HepG2 (cell line): ENCODE results near the gene MCC. TPM values are rescaled to one million over a fixed set of nuclear protein-coding genes. Genes with fewer than 3 reads are reported as not detected.

Experiments
- ATAC-seq: fragments of 200-7000 bp; cut with Tn5 transposase; 3 replicates; pipeline ENCODE4 v1.9.1; 2020; ENCODE audit warnings: mild to moderate bottlenecking, moderate library complexity
- BruUV-seq: library from RNA; stranded (reverse); fragments of 400-500 nt; replicated peaks from 2 replicates; lab custom pipeline; 2021; lab: Mats Ljungman, UMichigan
- CTCF ChIA-PET: fragments of 300-600 bp; formaldehyde crosslinking; extraction: SDS; loops from one replicate; lab custom pipeline; 2021; ENCODE audit warnings: low total read pairs, inconsistent platforms, low intra/inter-chr PET ratio; lab: Yijun Ruan, JAX
- POLR2A ChIA-PET: fragments of 350-600 bp; sonication (Branson Sonifier 250); formaldehyde crosslinking; loops from one replicate; lab custom pipeline; 2020; ENCODE audit warnings: antibody characterized with exemption, inconsistent platforms; lab: Yijun Ruan, JAX
- DNase-seq: peaks from one replicate; pipeline ENCODE4 v3.0.0-alpha.2; 2015; ENCODE audit warnings: low spot score
- FAIRE-seq: peaks from 3 replicates; lab custom pipeline; 2011; peaks lifted over from hg19 to GRCh38; lab: Jason Lieb, UNC
- H2AFZ ChIP-seq: one replicate; pipeline ENCODE4 v1.6.1; 2011; ENCODE audit warnings: low read length, inconsistent platforms
- H3K27ac ChIP-seq: fragments of 300-600 bp; 3 replicates; pipeline ENCODE4 v1.8.0; 2011; ENCODE audit warnings: mixed run types, mild to moderate bottlenecking, mixed read lengths, low read length, inconsistent platforms; ENCODE audit not compliant: insufficient read depth; ENCODE audit errors: extremely low read length
- H3K27me3 ChIP-seq, 2 experiments: fragments of 200-600 bp in 1 of 2; 2 replicates in 1 of 2; 3 replicates in 1 of 2; pipeline versions ENCODE4 v1.6.0 to v1.8.0; 2011; ENCODE audit warnings: low read length in 2 of 2, mild to moderate bottlenecking in 2 of 2, moderate library complexity in 2 of 2, inconsistent platforms in 1 of 2; ENCODE audit not compliant: insufficient read depth in 2 of 2, control insufficient read depth in 1 of 2
- H3K36me3 ChIP-seq, 2 experiments: fragments of 200-600 bp in 1 of 2; replicated peaks in 1 of 2; 2 replicates in 1 of 2; 3 replicates in 1 of 2; pipeline versions ENCODE4 v1.5.1 to v1.8.0; 2011; ENCODE audit warnings: low read length in 2 of 2, inconsistent platforms in 1 of 2; ENCODE audit not compliant: insufficient read depth in 2 of 2, control insufficient read depth in 1 of 2
- H3K4me1 ChIP-seq: 2 replicates; pipeline ENCODE4 v1.5.1; 2012; ENCODE audit warnings: low read length, inconsistent platforms; ENCODE audit not compliant: insufficient read depth
- H3K4me2 ChIP-seq: 2 replicates; pipeline ENCODE4 v1.6.0; 2011; ENCODE audit warnings: low read depth, low read length, inconsistent platforms
- H3K4me3 ChIP-seq, 3 experiments: fragments of 200-600 bp in 1 of 3; sonication (generic), shearing (Covaris generic) in 1 of 3; replicated peaks in 1 of 3; 2 replicates each; pipeline ENCODE4 v1.5.1; 2011 to 2016; ENCODE audit warnings: low read length in 3 of 3, inconsistent platforms in 2 of 3, low read depth in 2 of 3, mild to moderate bottlenecking in 2 of 3, control low read depth in 1 of 3, mixed read lengths in 1 of 3; ENCODE audit not compliant: insufficient read depth in 1 of 3
- H3K79me2 ChIP-seq: one replicate; pipeline ENCODE4 v1.6.1; 2011; ENCODE audit warnings: low read length, inconsistent platforms; ENCODE audit not compliant: insufficient read depth
- H3K9ac ChIP-seq: 2 replicates; pipeline ENCODE4 v1.6.0; 2011; ENCODE audit warnings: mild to moderate bottlenecking, low read depth, low read length, inconsistent platforms; ENCODE audit not compliant: insufficient read depth
- H3K9me3 ChIP-seq: 2 replicates; pipeline ENCODE4 v1.5.1; 2012; ENCODE audit warnings: mild to moderate bottlenecking, low read length
- H4K20me1 ChIP-seq: 2 replicates; pipeline ENCODE4 v1.6.0; 2011; ENCODE audit warnings: inconsistent platforms, mild to moderate bottlenecking, low read length, moderate library complexity; ENCODE audit not compliant: insufficient read depth
- ARID3A ChIP-seq: IDR thresholded peaks from 2 replicates; pipeline ENCODE4 v1.6.1; 2012; ENCODE audit warnings: low read depth, low read length, improper control_type of control experiment
- NBN ChIP-seq: fragments of 450-650 bp; conservative IDR thresholded peaks from 2 replicates; pipeline ENCODE4 v1.6.1; 2017
- PRDM4 ChIP-seq: sonication (generic); formaldehyde crosslinking; IDR thresholded peaks from 2 replicates; pipeline ENCODE4 v1.9.0; 2021; ENCODE audit warnings: missing genetic modification reagents, borderline replicate concordance
- SRSF4 ChIP-seq: fragments of 200-400 bp; formaldehyde crosslinking; IDR thresholded peaks from one replicate; pipeline ENCODE4 v1.6.1; 2018; ENCODE audit warnings: mild to moderate bottlenecking, low read depth, low read length, moderate library complexity; ENCODE audit not compliant: poor library complexity, severe bottlenecking
- STAG1 ChIP-seq: sonication (generic); formaldehyde crosslinking; IDR thresholded peaks from 2 replicates; pipeline ENCODE4 v1.4.0; 2020; ENCODE audit warnings: missing genetic modification reagents
- ZNF124 ChIP-seq: sonication (generic); formaldehyde crosslinking; IDR thresholded peaks from 2 replicates; pipeline ENCODE4 v1.4.0; 2020; ENCODE audit warnings: missing genetic modification reagents
- ZNF367 ChIP-seq: sonication (generic); formaldehyde crosslinking; IDR thresholded peaks from 2 replicates; pipeline ENCODE4 v1.4.0; 2020; ENCODE audit warnings: missing genetic modification reagents, borderline replicate concordance
- ZNF598 ChIP-seq: sonication (generic); formaldehyde crosslinking; IDR thresholded peaks from 2 replicates; pipeline ENCODE4 v1.5.1; 2020; ENCODE audit warnings: mild to moderate bottlenecking, missing genetic modification reagents, borderline replicate concordance
- ZNF652 ChIP-seq: IDR thresholded peaks from 2 replicates; pipeline ENCODE4 v1.6.1; 2016; ENCODE audit warnings: low read depth, borderline replicate concordance
- ZNF720 ChIP-seq: sonication (generic); formaldehyde crosslinking; IDR thresholded peaks from 2 replicates; pipeline ENCODE4 v1.4.0; 2020; ENCODE audit warnings: missing genetic modification reagents
- WGBS: methylation state at CpG from one replicate; pipeline ENCODE4 v1.1.6; 2017; ENCODE audit warnings: low lambda C conversion rate; 5-methylcytosine and 5-hydroxymethylcytosine counted together
- in situ Hi-C: cut with HindIII; loops from 2 replicates; pipeline ENCODE4 v1.10.0; 2017; ENCODE audit warnings: low pct_unique_long_range_greater_than_20kb; ENCODE audit not compliant: extremely low pct_ligation_motif_present
- intact Hi-C: fragments of 100-400 bp; cut with micrococcal nuclease; formaldehyde crosslinking; loops from one replicate; pipeline ENCODE4 v1.10.0; 2022; ENCODE audit not compliant: unreplicated experiment
- polyA plus RNA-seq, 8 experiments: library from polyadenylated mRNA; depleted of rRNA in 3 of 8; stranded (reverse) in 7 of 8; unstranded in 1 of 8; fragments of >200 nt; fragmentation: Illumina TruSeq in 4 of 8; extraction: Trizol in 4 of 8; gene quantifications; 2 replicates each; pipeline versions ENCODE4 v1.2.1 to v1.2.3, GENCODE V29; 2011 to 2016; ENCODE audit warnings: low read depth in 4 of 8, missing spikeins in 1 of 8, mixed read lengths in 1 of 8; ENCODE audit not compliant: insufficient read depth in 1 of 8
- total RNA-seq, 5 experiments: library from RNA; depleted of rRNA; stranded (reverse); fragments of >200 nt; fragmentation: Illumina TruSeq; extraction: Trizol; gene quantifications; 2 replicates each; pipeline ENCODE4 v1.2.3, GENCODE V29; 2016; ENCODE audit warnings: low read depth in 1 of 5

The MCC gene
- total and polyA plus RNA-seq, 2 of the 13 experiments (the other 11 are each of a cell fraction or from before 2014, with no cell fraction given) = 0.55 to 2.4 TPM

GRCh38 chr5:113255579-113256386 is 232.5 kb downstream of the MCC start (continued):
- TF ChIP-seq PRDM4 (CRISPR knock-in tag) (no peak), ZNF720 (CRISPR knock-in tag) (no peak), ZNF124 (no peak), NBN (no peak), ZNF652 (no peak), ZNF367 (CRISPR knock-in tag) (no peak)

GRCh38 chr5:113255105-113255504 is 233.1 kb downstream of the MCC start:
- BruUV-seq = no TSS peak
- H3K9ac ChIP-seq = no peak overlapping the region
- TF ChIP-seq STAG1 = no peak
- no peak for TF ChIP-seq SRSF4
- TF ChIP-seq ZNF598 (CRISPR knock-in tag) = no peak
- no peak for TF ChIP-seq ARID3A
- H3K4me2 ChIP-seq = no peak overlapping the region
- DNase-seq (no peak), ATAC-seq (no peak), FAIRE-seq (no peak)
- H3K4me3 ChIP-seq = no peak overlapping the region
- in situ Hi-C loops = no loop called here
- no peaks in the 10 kb centered on the region for H4K20me1 ChIP-seq
- no peaks in the 10 kb centered on the region for H3K9me3 ChIP-seq
- ChIA-PET CTCF (no interaction called here), POLR2A (no interaction called here)
- H3K79me2 ChIP-seq = no peaks in the 10 kb centered on the region
- H3K27ac ChIP-seq = no peak overlapping the region
- intact Hi-C loops = no loop called here
- H3K36me3 ChIP-seq = no peaks in the 10 kb centered on the region
- H3K27me3 ChIP-seq = peaks cover 0 to 4% of the 10 kb centered on the region in 2 experiments; a peak in 1 of 5 replicates
- WGBS = 0% methylated on average over 4 of the region's 4 CpGs
- no peak overlapping the region for H2AFZ ChIP-seq
- no peaks in the 10 kb centered on the region for H3K4me1 ChIP-seq
